ENCODE results near the gene ASIC2.

The ASIC2 gene

GRCh38 chr17:33241390-33241789 is 51.7 kb downstream of the ASIC2 start:
- no peak for DNase-seq (ENCODE audit: low spot score)
- in situ Hi-C loops (cut with MboI; ENCODE audit: low sequenced_read_pairs, unreplicated experiment) = no loop called here
- TF ChIP-seq, protein P1, sequence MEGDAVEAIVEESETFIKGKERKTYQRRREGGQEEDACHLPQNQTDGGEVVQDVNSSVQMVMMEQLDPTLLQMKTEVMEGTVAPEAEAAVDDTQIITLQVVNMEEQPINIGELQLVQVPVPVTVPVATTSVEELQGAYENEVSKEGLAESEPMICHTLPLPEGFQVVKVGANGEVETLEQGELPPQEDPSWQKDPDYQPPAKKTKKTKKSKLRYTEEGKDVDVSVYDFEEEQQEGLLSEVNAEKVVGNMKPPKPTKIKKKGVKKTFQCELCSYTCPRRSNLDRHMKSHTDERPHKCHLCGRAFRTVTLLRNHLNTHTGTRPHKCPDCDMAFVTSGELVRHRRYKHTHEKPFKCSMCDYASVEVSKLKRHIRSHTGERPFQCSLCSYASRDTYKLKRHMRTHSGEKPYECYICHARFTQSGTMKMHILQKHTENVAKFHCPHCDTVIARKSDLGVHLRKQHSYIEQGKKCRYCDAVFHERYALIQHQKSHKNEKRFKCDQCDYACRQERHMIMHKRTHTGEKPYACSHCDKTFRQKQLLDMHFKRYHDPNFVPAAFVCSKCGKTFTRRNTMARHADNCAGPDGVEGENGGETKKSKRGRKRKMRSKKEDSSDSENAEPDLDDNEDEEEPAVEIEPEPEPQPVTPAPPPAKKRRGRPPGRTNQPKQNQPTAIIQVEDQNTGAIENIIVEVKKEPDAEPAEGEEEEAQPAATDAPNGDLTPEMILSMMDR (IDR thresholded peaks at IDR 0.05; ENCODE audit: borderline replicate concordance, control extremely low read depth, extremely low read depth, insufficient read depth, missing control alignments) = no peak

DNA sequence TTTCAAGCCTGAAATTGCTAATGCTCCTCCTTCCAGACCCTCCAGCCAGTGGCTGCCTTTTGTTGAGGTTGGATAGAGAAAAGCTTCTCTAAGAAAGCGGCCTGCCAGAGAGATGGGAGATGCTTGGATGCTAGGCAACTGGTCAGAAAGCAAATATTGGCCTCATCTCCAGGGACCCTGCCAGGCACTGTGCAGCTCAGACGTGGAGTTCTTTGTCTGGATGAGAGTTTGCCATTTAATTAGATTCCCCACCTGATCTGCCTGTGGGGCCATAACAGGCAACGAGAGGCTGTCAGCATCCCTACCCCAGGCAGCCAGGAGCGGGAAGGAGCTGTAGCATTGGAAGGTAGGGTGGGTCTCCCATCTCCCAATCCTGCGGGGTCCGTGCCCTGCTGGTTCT is 52.7 kb downstream of the ASIC2 start:
- TF ChIP-seq, protein P1 (IDR thresholded peaks at IDR 0.05; ENCODE audit: borderline replicate concordance, control extremely low read depth, extremely low read depth, insufficient read depth, missing control alignments) = no peak
- in situ Hi-C loops (cut with MboI; ENCODE audit: low sequenced_read_pairs, unreplicated experiment) = no loop called here
- no peak for DNase-seq (ENCODE audit: low spot score)

DNA sequence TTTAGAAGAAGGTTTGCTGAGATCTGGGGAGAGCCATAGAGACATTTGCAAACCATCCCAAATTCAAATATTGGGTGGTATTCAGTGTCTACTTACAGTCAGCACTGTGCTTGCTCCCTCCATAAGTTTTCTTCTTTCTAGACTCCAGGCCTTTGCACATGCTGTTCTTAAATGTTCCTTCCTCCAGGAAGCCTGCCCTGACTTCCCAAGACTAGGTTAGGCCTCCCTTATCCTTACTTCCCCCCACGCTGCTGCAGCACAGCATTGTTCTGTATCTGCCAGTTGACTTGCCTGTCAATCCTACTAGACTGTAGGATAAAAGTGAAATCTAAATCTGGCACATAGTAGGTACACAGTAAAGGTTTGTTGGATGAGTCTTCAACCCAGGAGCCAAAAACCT is 53.4 kb downstream of the ASIC2 start:
- DNase-seq (ENCODE audit: low spot score) = no peak
- in situ Hi-C loops (cut with MboI; ENCODE audit: low sequenced_read_pairs, unreplicated experiment) = no loop called here
- TF ChIP-seq, protein P1 (IDR thresholded peaks at IDR 0.05; ENCODE audit: borderline replicate concordance, control extremely low read depth, extremely low read depth, insufficient read depth, missing control alignments) = no peak

DNA sequence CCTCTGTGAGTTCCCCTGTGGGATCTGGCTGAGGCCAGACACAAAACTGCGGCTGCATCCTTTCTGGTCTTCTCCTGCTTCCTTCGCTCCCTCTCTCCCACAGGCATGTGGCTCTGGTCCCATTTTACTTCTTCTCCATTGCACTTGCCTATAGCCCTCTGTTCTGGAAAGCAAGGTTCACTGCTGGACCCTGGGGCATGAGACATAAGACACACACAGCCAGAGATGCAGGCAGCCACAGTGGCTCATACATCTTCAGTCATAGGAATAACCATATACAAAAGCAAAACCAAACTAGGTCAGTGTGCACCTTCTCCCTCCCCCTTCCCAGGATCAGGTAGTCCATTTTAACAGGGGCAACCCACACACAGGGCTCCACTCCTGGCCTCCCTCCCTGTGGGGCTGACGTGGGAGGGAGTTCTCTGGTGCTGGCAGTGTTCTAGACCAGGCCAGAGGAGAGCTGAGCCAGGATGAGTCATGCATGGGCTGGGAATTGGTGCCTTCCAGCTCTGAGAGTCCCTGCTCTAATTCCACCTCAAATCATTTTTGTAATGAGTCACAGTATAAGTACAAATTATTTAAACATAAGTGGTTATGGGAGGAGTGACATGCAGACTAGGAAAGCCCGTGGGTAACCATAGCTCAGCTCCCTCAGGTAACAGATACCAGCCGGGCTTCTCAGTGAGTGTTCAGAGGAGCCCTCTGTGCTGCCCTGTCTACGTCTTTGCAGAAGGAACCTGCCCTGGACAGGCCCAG is 58.0 kb downstream of the ASIC2 start:
- TF ChIP-seq, protein P1 (IDR thresholded peaks at IDR 0.05; ENCODE audit: borderline replicate concordance, control extremely low read depth, extremely low read depth, insufficient read depth, missing control alignments) = no peak
- no peak for DNase-seq (ENCODE audit: low spot score)
- in situ Hi-C loops (cut with MboI; ENCODE audit: low sequenced_read_pairs, unreplicated experiment) = no loop called here

DNA sequence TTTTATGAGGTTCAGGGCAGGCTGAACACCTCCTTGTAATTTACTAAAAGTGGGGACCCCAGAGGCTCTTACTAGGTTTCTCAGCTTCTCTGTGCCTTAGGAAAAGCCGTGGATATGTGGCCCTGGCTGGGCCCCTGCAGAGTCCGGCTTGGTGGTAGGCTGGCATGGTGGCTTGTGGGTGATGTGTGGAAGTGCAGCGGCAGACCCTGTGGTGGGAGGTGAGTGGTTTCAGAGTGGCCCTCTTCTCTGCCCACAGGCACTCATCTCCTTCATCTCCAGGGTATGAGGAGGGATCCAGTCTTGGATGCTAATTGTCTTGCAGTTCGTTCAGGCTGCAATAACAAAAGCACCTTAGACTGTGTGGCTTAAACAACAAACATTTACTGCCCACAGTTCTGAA is 58.9 kb downstream of the ASIC2 start:
- DNase-seq (ENCODE audit: low spot score) = no peak
- in situ Hi-C loops (cut with MboI; ENCODE audit: low sequenced_read_pairs, unreplicated experiment) = no loop called here
- TF ChIP-seq, protein P1 (IDR thresholded peaks at IDR 0.05; ENCODE audit: borderline replicate concordance, control extremely low read depth, extremely low read depth, insufficient read depth, missing control alignments) = no peak

DNA sequence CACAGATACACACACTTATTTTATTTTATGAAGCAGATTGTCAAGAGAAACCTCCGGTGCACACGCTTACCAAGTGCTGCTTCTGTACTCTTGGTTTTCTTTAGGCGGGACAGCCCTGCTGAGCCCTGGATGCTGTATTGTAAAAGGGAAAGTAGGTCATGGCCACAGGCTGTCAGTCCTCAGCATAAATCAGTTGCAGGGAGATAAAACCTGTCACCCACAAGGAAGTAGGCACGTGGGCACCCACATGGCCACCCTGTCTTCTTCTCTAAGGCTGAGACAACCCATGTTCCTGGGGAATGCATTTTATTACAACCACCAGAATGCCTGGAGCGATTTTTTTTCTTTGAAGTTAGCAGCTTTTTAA is 59.3 kb downstream of the ASIC2 start:
- no peak for DNase-seq (ENCODE audit: low spot score)
- in situ Hi-C loops (cut with MboI; ENCODE audit: low sequenced_read_pairs, unreplicated experiment) = no loop called here
- TF ChIP-seq, protein P1 (IDR thresholded peaks at IDR 0.05; ENCODE audit: borderline replicate concordance, control extremely low read depth, extremely low read depth, insufficient read depth, missing control alignments) = no peak
